MM.1S (cell line): Measurements from ENCODE around the gene GRIN1.

Experiments
- CTCF ChIP-seq: fragments of 300-600 bp; sonication (generic); IDR thresholded peaks from 2 replicates; pipeline ENCODE4 v1.5.1; 2016; ENCODE audit warnings: antibody characterized with exemption, low read length, mixed read lengths
- EZH2 ChIP-seq: fragments of 300-600 bp; sonication (generic); optimal IDR thresholded peaks from 2 replicates; pipeline ENCODE3; 2017; ENCODE audit warnings: low read depth, mild to moderate bottlenecking, antibody characterized with exemption, low read length, mixed read lengths

GRCh38 chr9:137175345-137175961 is 36.5 kb downstream of the GRIN1 start:
- TF ChIP-seq CTCF, result no peak
- no peak for TF ChIP-seq EZH2
